GM19438 (cell line): ENCODE results near the gene KCNIP3.

Experiments
- ATAC-seq: cut with Tn5 transposase; IDR thresholded peaks from one replicate; pipeline ENCODE4 v1.9.1; 2021; ENCODE audit warnings: low read depth; ENCODE audit not compliant: unreplicated experiment

KCNIP3 gene

DNA sequence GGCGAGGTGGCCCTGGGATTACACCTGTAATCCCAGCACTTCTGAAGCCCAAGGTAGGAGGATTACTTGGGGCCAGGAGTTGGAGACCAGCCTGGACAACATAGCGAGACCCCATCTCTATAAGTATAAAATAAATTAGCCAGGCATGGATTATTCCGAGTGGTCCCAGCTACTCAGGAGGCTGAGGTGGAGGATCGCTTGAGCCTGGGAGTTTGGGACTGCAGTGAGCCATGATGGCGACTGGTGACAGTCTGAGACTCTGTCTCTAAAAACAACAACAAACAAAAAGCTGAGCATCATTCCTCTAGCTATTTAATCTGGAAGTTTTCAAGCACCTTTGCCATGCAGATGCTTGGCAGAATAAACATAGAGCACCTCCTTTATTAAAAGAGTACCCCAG, 83.6 kb downstream of the KCNIP3 start:
- ATAC-seq = no peak

DNA sequence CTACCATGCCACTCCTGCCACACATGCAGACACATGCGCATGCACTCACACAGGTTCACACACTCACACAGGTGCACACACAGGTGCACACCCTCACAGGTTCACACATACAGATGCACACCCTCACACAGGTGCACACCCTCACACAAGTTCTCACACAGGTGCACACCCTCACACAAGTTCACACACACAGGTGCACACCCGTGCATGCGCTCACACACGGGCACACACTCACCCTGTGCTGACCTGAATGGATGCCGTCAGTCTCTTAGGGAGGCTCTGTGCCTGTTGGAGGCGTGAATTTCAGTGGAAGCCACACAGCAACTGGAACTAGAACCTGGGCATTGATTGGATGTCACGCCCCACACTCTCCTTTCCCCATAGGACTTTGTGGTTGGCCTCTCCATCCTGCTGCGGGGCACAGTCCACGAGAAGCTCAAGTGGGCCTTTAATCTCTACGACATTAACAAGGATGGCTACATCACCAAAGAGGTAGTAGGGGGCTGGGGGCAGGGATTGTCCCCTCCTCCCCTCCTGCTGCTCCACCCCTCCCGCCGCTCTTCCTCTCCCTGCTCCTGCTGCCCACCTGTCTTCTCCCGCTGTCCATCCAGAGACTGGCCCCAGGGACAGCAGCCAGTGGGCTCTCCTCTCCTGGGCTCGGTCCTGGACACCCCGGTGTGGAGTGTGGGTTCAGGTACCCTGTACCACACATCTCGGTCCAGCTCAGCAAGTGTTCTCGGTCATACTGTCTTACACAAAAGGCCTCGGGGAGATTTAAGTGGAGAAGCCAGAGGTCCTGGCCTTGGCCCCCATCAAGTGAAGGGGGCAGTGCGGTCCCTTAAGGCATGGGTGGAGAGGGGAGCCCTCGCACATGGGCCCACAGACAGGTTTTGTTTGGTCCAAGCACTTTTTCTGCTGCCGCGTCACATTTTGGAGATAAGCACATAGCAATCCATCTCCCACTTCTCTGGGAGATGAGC, 84.4 kb downstream of the KCNIP3 start:
- ATAC-seq = no peak

DNA sequence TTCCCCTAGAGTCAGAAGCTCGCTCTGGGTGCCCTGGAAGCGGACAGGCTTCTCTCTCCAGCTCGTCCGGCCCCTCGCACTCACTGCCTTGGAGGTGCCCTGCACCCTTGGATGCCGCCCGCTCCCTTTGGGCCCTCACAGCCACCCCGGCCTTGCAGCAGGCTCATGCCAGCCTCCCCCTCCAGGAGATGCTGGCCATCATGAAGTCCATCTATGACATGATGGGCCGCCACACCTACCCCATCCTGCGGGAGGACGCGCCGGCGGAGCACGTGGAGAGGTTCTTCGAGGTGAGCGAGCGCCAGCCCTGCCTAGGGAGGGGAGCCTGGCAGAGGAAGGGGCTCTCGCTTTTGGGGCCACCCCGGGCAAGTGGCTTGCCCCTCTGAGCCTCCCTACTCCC, 85.0 kb downstream of the KCNIP3 start:
- ATAC-seq = no peak

DNA sequence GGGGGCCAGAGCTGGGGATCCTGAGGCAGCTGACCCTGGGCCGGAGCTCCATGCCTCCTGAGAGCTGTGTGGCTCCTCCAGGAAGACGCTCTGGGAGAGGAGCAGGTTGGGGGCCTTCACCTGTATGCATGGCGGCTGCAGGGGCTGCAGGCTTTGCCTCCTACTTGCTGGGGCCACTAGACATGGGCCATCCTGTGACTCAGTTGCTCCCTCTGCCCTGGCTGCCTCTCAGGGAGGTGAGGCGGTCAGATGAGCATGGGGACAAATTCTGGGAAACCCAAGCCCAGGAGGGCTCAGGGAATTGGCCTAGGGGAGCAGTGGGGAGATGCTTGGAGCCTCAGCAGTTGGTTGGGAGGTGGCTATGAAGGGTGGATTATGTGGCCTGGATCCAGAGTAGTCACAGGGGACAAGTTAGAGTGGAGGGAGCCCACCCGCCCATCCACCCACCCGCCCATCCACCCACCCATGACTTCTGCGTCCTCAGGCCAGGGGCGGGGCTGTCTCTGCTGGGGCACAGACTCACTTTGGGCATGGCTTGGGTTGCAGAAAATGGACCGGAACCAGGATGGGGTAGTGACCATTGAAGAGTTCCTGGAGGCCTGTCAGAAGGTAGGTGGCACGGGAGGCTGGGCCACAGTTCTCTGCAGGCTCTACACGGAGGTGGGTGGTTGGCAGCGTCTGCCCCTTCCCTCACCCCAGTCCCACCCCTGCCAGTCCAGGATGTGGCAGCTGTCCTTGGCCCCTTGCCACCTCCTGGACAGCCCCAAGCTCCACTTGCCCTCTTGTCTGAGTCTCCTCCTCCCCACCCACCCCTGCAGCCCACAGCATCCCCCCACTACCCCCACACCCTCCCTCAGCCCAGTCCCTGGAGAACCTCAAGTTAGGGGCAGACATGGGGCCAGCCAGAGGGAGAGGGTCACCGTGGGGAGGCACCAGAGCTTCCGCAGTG, 85.8 kb downstream of the KCNIP3 start:
- no peak for ATAC-seq

DNA sequence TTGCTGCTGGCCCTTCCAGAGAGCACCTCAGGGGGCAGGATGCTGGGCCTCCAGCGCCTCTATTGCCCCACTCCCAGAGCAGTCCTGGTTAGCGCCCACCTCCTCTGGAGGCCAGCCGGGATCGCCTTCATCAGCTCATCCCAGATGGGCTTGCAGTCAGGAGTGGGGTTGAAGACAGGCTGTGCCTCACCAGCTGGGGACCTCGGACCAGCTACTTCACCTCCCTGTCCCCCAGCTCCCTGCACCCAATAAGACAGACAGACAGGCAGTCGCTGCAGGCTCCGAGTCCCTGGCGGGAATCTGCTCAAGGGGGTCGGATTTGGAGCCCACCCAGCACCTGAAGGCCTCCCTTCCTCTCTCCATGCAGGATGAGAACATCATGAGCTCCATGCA, 86.5 kb downstream of the KCNIP3 start:
- no peak for ATAC-seq

DNA sequence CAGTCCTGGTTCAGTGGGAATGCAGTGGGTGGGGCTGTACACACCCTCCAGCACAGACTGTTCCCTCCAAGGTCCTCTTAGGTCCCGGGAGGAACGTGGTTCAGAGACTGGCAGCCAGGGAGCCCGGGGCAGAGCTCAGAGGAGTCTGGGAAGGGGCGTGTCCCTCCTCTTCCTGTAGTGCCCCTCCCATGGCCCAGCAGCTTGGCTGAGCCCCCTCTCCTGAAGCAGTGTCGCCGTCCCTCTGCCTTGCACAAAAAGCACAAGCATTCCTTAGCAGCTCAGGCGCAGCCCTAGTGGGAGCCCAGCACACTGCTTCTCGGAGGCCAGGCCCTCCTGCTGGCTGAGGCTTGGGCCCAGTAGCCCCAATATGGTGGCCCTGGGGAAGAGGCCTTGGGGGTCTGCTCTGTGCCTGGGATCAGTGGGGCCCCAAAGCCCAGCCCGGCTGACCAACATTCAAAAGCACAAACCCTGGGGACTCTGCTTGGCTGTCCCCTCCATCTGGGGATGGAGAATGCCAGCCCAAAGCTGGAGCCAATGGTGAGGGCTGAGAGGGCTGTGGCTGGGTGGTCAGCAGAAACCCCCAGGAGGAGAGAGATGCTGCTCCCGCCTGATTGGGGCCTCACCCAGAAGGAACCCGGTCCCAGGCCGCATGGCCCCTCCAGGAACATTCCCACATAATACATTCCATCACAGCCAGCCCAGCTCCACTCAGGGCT, 87.9 kb downstream of the KCNIP3 start:
- no peak for ATAC-seq

DNA sequence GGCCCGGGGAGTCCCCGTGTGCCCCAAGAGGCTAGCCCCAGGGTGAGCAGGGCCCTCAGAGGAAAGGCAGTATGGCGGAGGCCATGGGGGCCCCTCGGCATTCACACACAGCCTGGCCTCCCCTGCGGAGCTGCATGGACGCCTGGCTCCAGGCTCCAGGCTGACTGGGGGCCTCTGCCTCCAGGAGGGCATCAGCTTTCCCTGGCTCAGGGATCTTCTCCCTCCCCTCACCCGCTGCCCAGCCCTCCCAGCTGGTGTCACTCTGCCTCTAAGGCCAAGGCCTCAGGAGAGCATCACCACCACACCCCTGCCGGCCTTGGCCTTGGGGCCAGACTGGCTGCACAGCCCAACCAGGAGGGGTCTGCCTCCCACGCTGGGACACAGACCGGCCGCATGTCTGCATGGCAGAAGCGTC, 88.4 kb downstream of the KCNIP3 start:
- no peak for ATAC-seq

GRCh38 chr2:95386031-95386430, 88.9 kb downstream of the KCNIP3 start:
- no peak for ATAC-seq

DNA sequence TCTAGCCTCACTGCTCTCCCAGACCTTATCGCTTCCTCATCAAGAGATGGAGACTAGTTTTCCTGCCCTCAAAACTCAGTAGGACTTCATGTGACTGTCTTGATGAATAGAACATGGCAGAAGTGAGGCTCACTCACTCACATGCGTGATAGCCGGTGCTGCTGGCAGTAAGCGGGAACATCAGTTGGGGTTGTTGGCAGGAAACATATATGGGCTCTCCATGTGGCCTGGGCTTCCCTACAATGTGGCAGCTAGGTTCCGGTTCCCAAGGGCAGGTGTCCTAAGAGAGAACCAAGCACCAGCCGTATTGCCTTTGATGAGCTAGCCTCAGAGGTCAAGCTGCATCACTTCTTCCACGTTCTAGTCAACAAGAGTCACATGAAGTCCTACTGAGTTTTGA, 90.2 kb downstream of the KCNIP3 start:
- no peak for ATAC-seq

DNA sequence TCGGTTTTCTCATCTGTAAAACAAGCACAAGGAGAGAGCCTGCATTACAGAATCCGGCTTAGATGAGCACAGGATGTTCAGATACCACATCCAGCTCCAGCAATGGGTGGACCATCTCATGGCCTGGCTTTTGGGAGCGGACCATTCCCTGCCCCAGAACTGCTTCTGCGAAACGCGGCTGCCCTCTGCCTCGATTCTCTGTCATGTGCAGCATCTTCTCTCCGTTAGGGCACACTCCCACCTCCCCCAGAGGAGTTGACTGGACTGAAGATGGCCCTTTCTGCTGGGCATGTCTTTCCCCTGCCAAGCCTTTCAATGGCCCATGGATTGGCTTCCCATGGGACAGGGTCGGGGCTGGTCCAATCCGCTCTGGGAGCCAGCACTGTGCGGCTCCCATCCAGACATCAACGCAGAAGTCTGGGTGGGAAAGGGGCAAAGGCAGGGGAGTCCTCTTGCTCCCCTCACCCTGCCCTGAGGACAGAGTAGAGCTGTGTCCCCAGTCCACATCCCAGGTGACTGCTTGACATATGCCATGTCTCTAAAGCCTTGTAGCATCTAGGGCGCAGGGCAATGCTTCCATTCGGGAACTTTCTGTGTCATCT, 91.0 kb downstream of the KCNIP3 start:
- no peak for ATAC-seq

GRCh38 chr2:95388856-95389244, 91.7 kb downstream of the KCNIP3 start:
- no peak for ATAC-seq

GRCh38 chr2:95389245-95390119, 92.3 kb downstream of the KCNIP3 start:
- ATAC-seq = no peak

DNA sequence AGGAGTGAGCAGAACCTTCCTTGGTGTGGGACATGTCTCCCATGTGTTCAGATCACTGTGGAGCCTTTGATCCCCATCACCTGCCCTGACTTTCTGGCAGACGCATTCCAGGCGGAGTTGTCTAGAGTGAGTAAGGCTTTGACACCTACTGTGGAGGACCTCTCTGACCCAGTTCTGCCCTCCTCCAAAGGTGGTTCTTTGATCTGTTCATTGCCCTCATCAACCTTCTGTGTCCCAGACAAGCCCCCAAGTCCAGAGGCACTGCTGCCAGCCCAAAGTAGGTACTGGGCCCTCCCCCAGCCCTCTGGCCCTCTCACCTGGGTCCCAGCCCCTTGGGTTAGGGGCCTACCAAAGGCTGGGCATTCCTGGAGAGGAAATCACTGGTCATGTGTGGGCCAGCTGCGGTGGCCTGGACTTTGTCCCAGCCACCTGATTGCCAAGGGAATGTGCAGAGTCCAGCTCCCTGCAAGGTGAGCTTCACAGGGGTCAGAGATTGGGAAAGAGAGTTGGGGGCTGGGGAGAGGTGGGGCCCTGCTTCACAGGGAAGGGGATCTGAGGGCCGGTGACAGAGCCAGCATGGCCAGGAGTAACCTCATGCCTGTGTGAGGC, 93.2 kb downstream of the KCNIP3 start:
- no peak for ATAC-seq

- ATAC-seq = no peak
Observed at GRCh38 chr2:95390881-95391321, 93.8 kb downstream of the KCNIP3 start.

GRCh38 chr2:95391641-95392310, 94.6 kb downstream of the KCNIP3 start:
- ATAC-seq = no peak

- no peak for ATAC-seq
Observed at GRCh38 chr2:95392320-95392719, 95.2 kb downstream of the KCNIP3 start.

GRCh38 chr2:95392730-95393455, 95.7 kb downstream of the KCNIP3 start:
- no peak for ATAC-seq

DNA sequence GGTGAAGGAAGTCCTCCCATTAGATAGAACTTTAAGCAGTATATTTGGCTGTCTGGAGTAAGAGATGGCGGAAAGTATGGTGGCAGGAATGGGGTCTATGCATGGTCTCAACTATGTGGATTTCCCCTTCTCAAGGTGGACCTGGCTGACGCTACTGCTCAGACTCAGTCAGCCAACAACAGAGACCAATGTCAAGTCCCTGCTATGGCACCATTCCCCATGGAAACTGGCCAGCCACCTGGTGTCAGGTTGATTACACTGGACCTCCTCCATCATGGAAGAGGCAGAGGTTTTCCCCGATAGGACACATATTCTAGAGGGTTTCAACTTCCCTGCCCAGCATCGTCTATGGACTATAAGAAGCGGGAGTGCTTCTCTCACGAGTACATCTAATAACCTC, 96.8 kb downstream of the KCNIP3 start:
- ATAC-seq = no peak
